ENCODE measurements around the gene ZBTB18. TPM values are rescaled to one million over a fixed set of nuclear protein-coding genes. Genes with fewer than 3 reads are reported as not detected.

ZBTB18 gene
- total RNA-seq, 2 experiments from 2014 or later: 9.9 to 18.9 TPM

DNA sequence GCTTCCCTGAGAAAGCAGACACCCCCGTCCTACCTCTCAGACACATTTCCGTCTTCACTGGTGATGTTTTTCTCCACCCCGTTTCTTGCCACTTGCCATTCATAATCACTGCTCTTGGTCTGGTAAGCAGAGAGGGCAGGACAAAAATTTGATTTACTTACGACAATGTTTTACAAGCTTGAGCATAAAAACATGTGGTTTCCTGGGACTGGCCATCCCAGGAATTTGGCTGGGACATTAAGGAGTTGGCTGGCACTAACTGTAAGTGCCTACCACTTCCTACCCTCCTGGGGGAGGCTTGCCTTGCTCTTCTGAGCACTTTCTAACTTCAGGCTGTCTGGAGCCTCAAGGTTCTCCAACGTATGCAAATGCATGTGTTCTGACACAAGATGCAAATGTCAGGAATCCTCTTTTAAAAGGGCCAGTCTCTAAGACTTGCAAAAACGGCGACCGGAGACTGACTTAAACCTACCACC lies 24.2 kb downstream of the ZBTB18 start:
- CTCF ChIA-PET (ENCODE audit: unreplicated experiment): interaction anchor here (0.6 kb wide), 1 partner anchor 27 kb away, joined by 5 read pairs; no protein-coding TSS in a partner anchor
- no peaks in the 10 kb centered on the region for H3K79me2 ChIP-seq (ENCODE audit: insufficient read depth, low read depth, low read length)
- intact Hi-C loops (cut with micrococcal nuclease; ENCODE audit: unreplicated experiment): no loop called here
- BruUV-seq (replicated peaks): no TSS peak
- H3K36me3 ChIP-seq (ENCODE audit: insufficient read depth, low read length): no peaks in the 10 kb centered on the region
- H3K4me1 ChIP-seq (ENCODE audit: insufficient read depth, low read length, poor library complexity, severe bottlenecking): peaks cover 13% of the 10 kb centered on the region
- no peak for DNase-seq (ENCODE audit: low spot score)
- H4K20me1 ChIP-seq (ENCODE audit: insufficient read depth, low read length): no peaks in the 10 kb centered on the region
- H2AFZ ChIP-seq (ENCODE audit: low read length): peak overlapping the region; percentile 62; the same call in 1 of the 2 replicates
- H3K27ac ChIP-seq (ENCODE audit: low read depth, low read length, poor library complexity, severe bottlenecking): no peak overlapping the region
- POLR2A ChIA-PET: interaction anchor here (1.0 kb wide), 1 partner anchor 103 kb away, joined by 3 read pairs; no protein-coding TSS in a partner anchor
- no peaks in the 10 kb centered on the region for H3K9me3 ChIP-seq (ENCODE audit: low read length)
- no peaks in the 10 kb centered on the region for H3K9me2 ChIP-seq (ENCODE audit: insufficient read depth, low read length)
- no peak for TF ChIP-seq EZH2phosphoT487 (IDR thresholded peaks at IDR 0.05; ENCODE audit: borderline replicate concordance, low read depth, low read length)
- TF ChIP-seq, protein P1, sequence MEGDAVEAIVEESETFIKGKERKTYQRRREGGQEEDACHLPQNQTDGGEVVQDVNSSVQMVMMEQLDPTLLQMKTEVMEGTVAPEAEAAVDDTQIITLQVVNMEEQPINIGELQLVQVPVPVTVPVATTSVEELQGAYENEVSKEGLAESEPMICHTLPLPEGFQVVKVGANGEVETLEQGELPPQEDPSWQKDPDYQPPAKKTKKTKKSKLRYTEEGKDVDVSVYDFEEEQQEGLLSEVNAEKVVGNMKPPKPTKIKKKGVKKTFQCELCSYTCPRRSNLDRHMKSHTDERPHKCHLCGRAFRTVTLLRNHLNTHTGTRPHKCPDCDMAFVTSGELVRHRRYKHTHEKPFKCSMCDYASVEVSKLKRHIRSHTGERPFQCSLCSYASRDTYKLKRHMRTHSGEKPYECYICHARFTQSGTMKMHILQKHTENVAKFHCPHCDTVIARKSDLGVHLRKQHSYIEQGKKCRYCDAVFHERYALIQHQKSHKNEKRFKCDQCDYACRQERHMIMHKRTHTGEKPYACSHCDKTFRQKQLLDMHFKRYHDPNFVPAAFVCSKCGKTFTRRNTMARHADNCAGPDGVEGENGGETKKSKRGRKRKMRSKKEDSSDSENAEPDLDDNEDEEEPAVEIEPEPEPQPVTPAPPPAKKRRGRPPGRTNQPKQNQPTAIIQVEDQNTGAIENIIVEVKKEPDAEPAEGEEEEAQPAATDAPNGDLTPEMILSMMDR (conservative IDR thresholded peaks at IDR 0.05; ENCODE audit: low read length): no peak
- peak overlapping the region; percentile 56 for H3K4me2 ChIP-seq (ENCODE audit: low read length)
- peak overlapping the region; percentile 6 for H3K4me3 ChIP-seq (ENCODE audit: low read depth, low read length, poor library complexity, severe bottlenecking)

DNA sequence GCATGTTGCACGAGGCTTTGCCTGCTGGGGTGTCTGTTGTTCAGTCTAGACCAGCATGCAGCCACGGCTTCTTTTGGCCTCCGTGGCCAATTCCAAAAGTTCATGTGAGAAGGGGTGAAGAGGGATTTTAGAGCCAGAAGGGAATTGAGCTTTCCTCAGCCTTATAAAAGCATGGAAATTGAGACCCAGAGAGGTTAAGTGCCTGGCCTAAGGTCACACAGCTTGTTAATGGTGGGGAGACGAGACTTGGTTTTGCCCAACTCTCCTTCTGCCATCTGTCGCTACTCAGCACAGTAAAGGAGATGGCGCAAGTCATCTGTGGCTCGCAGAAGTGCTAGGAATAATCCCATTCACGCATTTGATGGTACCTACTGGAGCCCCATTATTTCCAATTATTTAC lies 25.7 kb downstream of the ZBTB18 start:
- Histone ChIP-seq H3K36me3 (ENCODE audit: insufficient read depth, low read length) (no peaks in the 10 kb centered on the region), H3K27ac (ENCODE audit: low read depth, low read length, poor library complexity, severe bottlenecking) (no peak overlapping the region), H3K79me2 (ENCODE audit: insufficient read depth, low read depth, low read length) (no peaks in the 10 kb centered on the region), H4K20me1 (ENCODE audit: insufficient read depth, low read length) (no peaks in the 10 kb centered on the region), H2AFZ (ENCODE audit: low read length) (no peak overlapping the region), H3K4me3 (ENCODE audit: low read depth, low read length, poor library complexity, severe bottlenecking) (no peak overlapping the region), H3K9me2 (ENCODE audit: insufficient read depth, low read length) (no peaks in the 10 kb centered on the region), H3K4me2 (ENCODE audit: low read length) (no peak overlapping the region), H3K9me3 (ENCODE audit: low read length) (no peaks in the 10 kb centered on the region), H3K4me1 (ENCODE audit: insufficient read depth, low read length, poor library complexity, severe bottlenecking) (peaks cover 13% of the 10 kb centered on the region)
- BruUV-seq (replicated peaks): no TSS peak
- CTCF ChIA-PET (ENCODE audit: unreplicated experiment): no interaction called here
- intact Hi-C loops (cut with micrococcal nuclease; ENCODE audit: unreplicated experiment): no loop called here
- POLR2A ChIA-PET: no interaction called here
- DNase-seq (ENCODE audit: low spot score): no peak
- TF ChIP-seq EZH2phosphoT487 (IDR thresholded peaks at IDR 0.05; ENCODE audit: borderline replicate concordance, low read depth, low read length): no peak
- TF ChIP-seq, protein P1 (conservative IDR thresholded peaks at IDR 0.05; ENCODE audit: low read length): no peak

DNA sequence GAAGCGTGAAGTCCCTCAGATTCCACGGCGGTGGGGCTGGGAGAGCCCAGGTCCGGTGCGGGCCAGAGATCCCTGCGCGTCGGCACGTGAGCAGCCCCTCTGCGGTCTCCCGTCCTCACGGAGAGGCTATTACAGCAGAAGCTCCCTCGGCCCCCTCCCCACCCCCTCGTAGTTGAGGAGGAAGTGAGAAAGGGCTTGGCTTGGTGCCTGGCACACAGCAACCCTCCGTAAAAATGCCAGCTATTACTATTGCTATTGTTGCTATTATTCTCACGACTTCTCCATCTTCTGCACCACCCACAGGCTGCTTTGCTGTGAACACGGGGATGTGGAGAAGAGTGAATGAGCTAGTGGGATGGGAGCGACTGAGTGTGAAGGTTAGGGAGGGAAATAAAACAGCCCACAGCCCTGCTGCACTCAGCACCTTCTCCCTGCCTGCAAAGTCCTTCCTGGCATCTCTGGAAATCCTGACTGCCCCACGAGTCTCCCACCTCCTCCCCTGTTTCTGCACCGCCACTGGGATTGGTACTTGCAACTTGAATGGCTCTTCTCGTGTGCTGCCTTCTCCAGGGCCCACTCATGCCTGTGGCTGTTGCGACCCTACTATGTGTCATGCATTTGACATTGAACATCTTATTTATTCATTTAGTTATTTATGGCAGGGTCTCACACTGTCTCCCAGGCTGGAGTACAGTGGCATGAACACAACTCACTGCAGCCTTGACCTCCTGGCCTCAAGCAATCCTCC lies 26.6 kb downstream of the ZBTB18 start:
- intact Hi-C loops (cut with micrococcal nuclease; ENCODE audit: unreplicated experiment): no loop called here
- DNase-seq (ENCODE audit: low spot score): no peak
- ChIA-PET CTCF (ENCODE audit: unreplicated experiment) (no interaction called here), POLR2A (no interaction called here)
- Histone ChIP-seq H3K4me2 (ENCODE audit: low read length) (no peak overlapping the region), H3K4me3 (ENCODE audit: low read depth, low read length, poor library complexity, severe bottlenecking) (no peak overlapping the region), H3K36me3 (ENCODE audit: insufficient read depth, low read length) (no peaks in the 10 kb centered on the region), H3K27ac (ENCODE audit: low read depth, low read length, poor library complexity, severe bottlenecking) (no peak overlapping the region), H2AFZ (ENCODE audit: low read length) (no peak overlapping the region), H3K9me2 (ENCODE audit: insufficient read depth, low read length) (no peaks in the 10 kb centered on the region), H4K20me1 (ENCODE audit: insufficient read depth, low read length) (no peaks in the 10 kb centered on the region), H3K9me3 (ENCODE audit: low read length) (no peaks in the 10 kb centered on the region), H3K4me1 (ENCODE audit: insufficient read depth, low read length, poor library complexity, severe bottlenecking) (peaks cover 13% of the 10 kb centered on the region), H3K79me2 (ENCODE audit: insufficient read depth, low read depth, low read length) (no peaks in the 10 kb centered on the region)
- no TSS peak for BruUV-seq (replicated peaks)
- TF ChIP-seq, protein P1 (conservative IDR thresholded peaks at IDR 0.05; ENCODE audit: low read length): no peak
- TF ChIP-seq EZH2phosphoT487 (IDR thresholded peaks at IDR 0.05; ENCODE audit: borderline replicate concordance, low read depth, low read length): no peak
